Activated B cell treated with CpG ODN at 0.5 μM for 24 hours (primary cell): ENCODE data around the gene RPL18. TPM values are rescaled to one million over a fixed set of nuclear protein-coding genes. Genes with fewer than 3 reads are reported as not detected.

ENCODE experiments used
- ATAC-seq: fragments of 200-7000 bp; cut with Tn5 transposase; one replicate; pipeline ENCODE4 v1.10.0; 2021; ENCODE audit warnings: low read depth, mild to moderate bottlenecking, moderate library complexity
- CTCF ChIA-PET: fragments of 350-600 bp; sonication (Branson Sonifier 250); formaldehyde crosslinking; loops from one replicate; lab custom pipeline; 2021; ENCODE audit warnings: antibody characterized with exemption; lab: Charles Lee
- POLR2A ChIA-PET: fragments of 350-600 bp; sonication (Branson Sonifier 250); formaldehyde crosslinking; loops from one replicate; lab custom pipeline; 2021; ENCODE audit warnings: antibody characterized with exemption; lab: Charles Lee
- DNase-seq: peaks from one replicate; pipeline ENCODE4 v3.0.0; 2022
- H3K27ac Mint-ChIP-seq: one replicate; pipeline ENCODE4 v1.8.0; 2020; ENCODE audit warnings: mixed read lengths
- H3K27me3 Mint-ChIP-seq: one replicate; pipeline ENCODE4 v1.8.0; 2021; ENCODE audit warnings: mixed read lengths
- H3K36me3 Mint-ChIP-seq: one replicate; pipeline ENCODE4 v1.8.0; 2021; ENCODE audit warnings: low read depth, mixed read lengths
- H3K4me1 Mint-ChIP-seq: one replicate; pipeline ENCODE4 v1.8.0; 2021; ENCODE audit warnings: mixed read lengths
- H3K4me3 Mint-ChIP-seq: one replicate; pipeline ENCODE4 v1.8.0; 2020; ENCODE audit warnings: mild to moderate bottlenecking, mixed read lengths
- H3K9me3 Mint-ChIP-seq: one replicate; pipeline ENCODE4 v1.8.0; 2020; ENCODE audit warnings: mixed read lengths
- CTCF ChIP-seq: fragments of 200-600 bp; IDR thresholded peaks from one replicate; pipeline ENCODE4 v1.8.0; 2022; ENCODE audit warnings: antibody characterized with exemption, mild to moderate bottlenecking
- intact Hi-C: fragments of 100-400 bp; cut with micrococcal nuclease; formaldehyde crosslinking; loops from one replicate; pipeline ENCODE4 v1.15.1; 2024
- total RNA-seq: library from RNA; stranded (reverse); gene quantifications from 2 replicates; pipeline ENCODE4 v1.2.3, GENCODE V29; 2022

RPL18 gene
- total RNA-seq, 1 donor from 2014 or later, result 2,427 TPM

- DNase-seq (no peak), ATAC-seq (no peak)
- Mint-ChIP-seq H3K4me3 (peak overlapping the region; percentile 98), H3K27me3 (no peaks in the 10 kb centered on the region), H3K4me1 (peaks cover 48% of the 10 kb centered on the region), H3K9me3 (no peaks in the 10 kb centered on the region), H3K36me3 (peaks cover 58% of the 10 kb centered on the region), H3K27ac (peak overlapping the region; percentile 97)
- TF ChIP-seq CTCF, result no peak
- ChIA-PET CTCF (interaction anchor here (1.0 to 3.2 kb wide), 2 partner anchors 8 to 283 kb away, joined by 3 to 13 read pairs; no protein-coding TSS in a partner anchor), POLR2A (interaction anchor here (0.6 to 3.3 kb wide), 8 partner anchors 8 to 879 kb away, joined by 3 to 22 read pairs (median 5); partner anchors contain the start of genes DBP and RPS11)
- intact Hi-C loops, result no loop called here
These were observed 1.6 kb downstream of the RPL18 start for GRCh38 chr19:48617146-48617937.

GRCh38 chr19:48616491-48617056 lies 2.4 kb downstream of the RPL18 start:
- POLR2A ChIA-PET, result interaction anchor here (1.1 to 3.3 kb wide), 3 partner anchors 8 to 880 kb away, joined by 3 to 22 read pairs (median 5); partner anchors contain the start of genes DBP and RPS11
- Mint-ChIP-seq H3K4me1 (peaks cover 44% of the 10 kb centered on the region), H3K4me3 (peak overlapping the region; percentile 59), H3K36me3 (peaks cover 54% of the 10 kb centered on the region), H3K27me3 (no peaks in the 10 kb centered on the region), H3K9me3 (no peaks in the 10 kb centered on the region), H3K27ac (peak overlapping the region; percentile 24)
- ATAC-seq (no peak), DNase-seq (no peak)
- intact Hi-C loops, result no loop called here
- CTCF ChIA-PET, result interaction anchor here (3.2 kb wide), 1 partner anchor 8 kb away, joined by 13 read pairs; no protein-coding TSS in a partner anchor
- TF ChIP-seq CTCF, result no peak

GRCh38 chr19:48616041-48616436 lies 2.9 kb downstream of the RPL18 start:
- no peaks in the 10 kb centered on the region for H3K9me3 Mint-ChIP-seq
- CTCF ChIA-PET, result no interaction called here

GRCh38 chr19:48615231-48616040 lies 3.5 kb downstream of the RPL18 start:
- ChIA-PET POLR2A (interaction anchor here (0.6 to 3.3 kb wide), 3 partner anchors 9 to 39 kb away, joined by 3 to 22 read pairs (median 4); partner anchors contain the start of gene DBP), CTCF (no interaction called here)
- H3K27ac Mint-ChIP-seq, result no peak overlapping the region
- intact Hi-C loops, result no loop called here
- TF ChIP-seq CTCF, result no peak
- H3K4me1 Mint-ChIP-seq, result peaks cover 42% of the 10 kb centered on the region
- DNase-seq (no peak), ATAC-seq (no peak)
- peaks cover 50% of the 10 kb centered on the region for H3K36me3 Mint-ChIP-seq
- H3K4me3 Mint-ChIP-seq, result peak overlapping the region; percentile 35
- H3K27me3 Mint-ChIP-seq, result no peaks in the 10 kb centered on the region
- H3K9me3 Mint-ChIP-seq, result no peaks in the 10 kb centered on the region

More at GRCh38 chr19:48616041-48616436, 2.9 kb downstream of the RPL18 start:
- DNase-seq (no peak), ATAC-seq (no peak)
- peaks cover 42% of the 10 kb centered on the region for H3K4me1 Mint-ChIP-seq
- peak overlapping the region; percentile 24 for H3K27ac Mint-ChIP-seq
- H3K27me3 Mint-ChIP-seq, result no peaks in the 10 kb centered on the region
- peak overlapping the region; percentile 59 for H3K4me3 Mint-ChIP-seq
- H3K36me3 Mint-ChIP-seq, result peaks cover 50% of the 10 kb centered on the region
- intact Hi-C loops, result no loop called here
- TF ChIP-seq CTCF, result no peak
- POLR2A ChIA-PET, result interaction anchor here (0.6 to 3.3 kb wide), 3 partner anchors 8 to 40 kb away, joined by 3 to 22 read pairs (median 4); partner anchors contain the start of gene DBP
